ENCODE results near the gene ANKFN1. TPM values are rescaled to one million over a fixed set of nuclear protein-coding genes. Genes with fewer than 3 reads are reported as not detected.

ANKFN1 gene
- total and polyA plus RNA-seq, 10 of the 15 experiments (the other 5 are each of a cell fraction or from before 2014, with no cell fraction given) = 0.19 TPM; not detected in 9

DNA sequence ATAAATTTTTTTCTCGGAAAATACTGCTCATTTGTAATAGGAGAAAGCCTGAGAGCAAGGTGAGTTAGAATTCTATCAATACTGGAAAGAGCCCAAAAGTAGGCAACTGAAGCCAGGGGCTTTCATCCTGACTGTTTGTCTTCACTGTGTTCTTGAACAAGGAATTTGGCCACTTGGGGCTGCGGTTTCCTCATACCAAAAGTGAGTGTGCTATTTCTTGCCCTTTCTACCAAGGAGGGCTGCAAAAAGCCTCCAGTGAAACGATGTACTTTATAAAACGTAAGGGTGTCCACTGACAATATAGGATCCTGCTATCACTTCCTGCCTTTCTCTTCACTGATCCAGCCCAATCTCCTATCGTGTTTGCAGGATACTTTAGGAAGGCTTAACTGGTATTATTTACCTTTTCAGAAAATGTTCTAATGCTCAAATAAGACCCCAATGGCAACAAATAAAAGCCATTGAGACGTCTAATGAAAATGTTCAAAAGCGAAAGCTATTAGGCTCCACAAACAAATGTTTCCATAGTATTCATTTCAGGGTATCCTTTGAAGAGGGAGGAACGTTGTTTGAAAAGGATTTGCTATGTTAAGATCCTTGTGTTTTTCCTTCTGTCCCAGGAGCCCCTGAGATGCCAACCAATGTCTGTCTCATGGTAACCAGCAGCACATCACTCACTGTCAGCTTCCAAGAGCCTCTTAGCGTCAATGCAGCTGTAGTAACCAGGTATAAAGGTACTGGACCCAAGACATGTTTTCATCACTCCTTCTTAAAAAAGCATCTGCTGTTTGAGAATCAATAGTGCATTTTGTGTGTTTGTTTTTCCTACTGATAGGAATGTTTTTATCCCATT, 220.9 kb downstream of the ANKFN1 start:
- DNase-seq (ENCODE audit: low read depth, low spot score) (no peak), ATAC-seq (no peak), FAIRE-seq (no peak)
- Histone ChIP-seq H2AFZ (ENCODE audit: control insufficient read depth, low read depth, low read length) (no peak overlapping the region), H4K20me1 (ENCODE audit: control insufficient read depth, insufficient read depth) (no peaks in the 10 kb centered on the region), H3K27me3 (replicated peaks in 1 of 2; ENCODE audit: control insufficient read depth in 2 of 2, insufficient read depth in 2 of 2, low read length in 1 of 2) (no peaks in the 10 kb centered on the region), H3K4me1 (ENCODE audit: control insufficient read depth, insufficient read depth, low read length) (no peaks in the 10 kb centered on the region), H3K9ac (ENCODE audit: control insufficient read depth, insufficient read depth, low read length) (no peak overlapping the region), H3K9me3 (replicated peaks; ENCODE audit: control insufficient read depth, insufficient read depth, low read length) (no peaks in the 10 kb centered on the region), H3K36me3 (ENCODE audit: control insufficient read depth in 2 of 2, insufficient read depth in 2 of 2, low read length in 1 of 2) (no peaks in the 10 kb centered on the region), H3K4me3 (no peak overlapping the region), H3K4me2 (ENCODE audit: control insufficient read depth, insufficient read depth) (no peak overlapping the region), H3K27ac (ENCODE audit: control insufficient read depth, insufficient read depth) (no peak overlapping the region), H3K79me2 (ENCODE audit: control insufficient read depth, insufficient read depth, low read length) (no peaks in the 10 kb centered on the region)
- in situ Hi-C loops (cut with MboI) = no loop called here
- TF ChIP-seq FOXK2 (IDR thresholded peaks at IDR 0.05) (no peak), POLR2A (IDR thresholded peaks at IDR 0.05; ENCODE audit: low read depth, low read length) (no peak), POU2F2 (IDR thresholded peaks at IDR 0.05; ENCODE audit: borderline replicate concordance, low read depth, low read length) (no peak), MTA2 (IDR thresholded peaks at IDR 0.05; ENCODE audit: low read depth) (no peak), MXI1 (IDR thresholded peaks at IDR 0.05; ENCODE audit: low read depth, low read length) (no peak), LARP7 (IDR thresholded peaks at IDR 0.05) (no peak), NFYB (IDR thresholded peaks at IDR 0.05; ENCODE audit: insufficient read depth, low read depth, low read length) (no peak)
- TF ChIP-seq, protein P1, sequence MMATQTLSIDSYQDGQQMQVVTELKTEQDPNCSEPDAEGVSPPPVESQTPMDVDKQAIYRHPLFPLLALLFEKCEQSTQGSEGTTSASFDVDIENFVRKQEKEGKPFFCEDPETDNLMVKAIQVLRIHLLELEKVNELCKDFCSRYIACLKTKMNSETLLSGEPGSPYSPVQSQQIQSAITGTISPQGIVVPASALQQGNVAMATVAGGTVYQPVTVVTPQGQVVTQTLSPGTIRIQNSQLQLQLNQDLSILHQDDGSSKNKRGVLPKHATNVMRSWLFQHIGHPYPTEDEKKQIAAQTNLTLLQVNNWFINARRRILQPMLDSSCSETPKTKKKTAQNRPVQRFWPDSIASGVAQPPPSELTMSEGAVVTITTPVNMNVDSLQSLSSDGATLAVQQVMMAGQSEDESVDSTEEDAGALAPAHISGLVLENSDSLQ (IDR thresholded peaks at IDR 0.05) = no peak
- ChIA-PET SMC1A (ENCODE audit: uncharacterized antibody, unreplicated experiment) (interaction anchor here (0.6 kb wide), 1 partner anchor 34 kb away, joined by 3 read pairs; no protein-coding TSS in a partner anchor), POLR2A (no interaction called here), CTCF (no interaction called here), RAD21 (ENCODE audit: unreplicated experiment) (no interaction called here)
- intact Hi-C loops (cut with micrococcal nuclease; ENCODE audit: unreplicated experiment) = no loop called here
- 23% methylated on average over 9 of the region's 9 CpGs for WGBS (ENCODE audit: insufficient coverage, insufficient replicate concordance, low lambda C conversion rate, missing lambda C conversion rate)
- BruUV-seq (replicated peaks) = no TSS peak
